Activated naive CD4-positive, alpha-beta T cell treated with anti-CD3 and anti-CD28 coated beads, Interleukin-2, amount 50 U/mL, for 24 hours (primary cell): ENCODE results near the gene UVRAG.
A peak's percentile ranks its signal among the peaks of the same experiment; 100 is the strongest.

Experiments
- H3K27ac Mint-ChIP-seq: one replicate; pipeline ENCODE4 v1.8.0; 2021; ENCODE audit warnings: mild to moderate bottlenecking, mixed read lengths
- H3K27me3 Mint-ChIP-seq: one replicate; pipeline ENCODE4 v1.8.0; 2021; ENCODE audit warnings: mixed read lengths
- H3K36me3 Mint-ChIP-seq: one replicate; pipeline ENCODE4 v1.8.0; 2021; ENCODE audit warnings: mixed read lengths
- H3K4me1 Mint-ChIP-seq: one replicate; pipeline ENCODE4 v1.8.0; 2021; ENCODE audit warnings: mixed read lengths
- H3K4me3 Mint-ChIP-seq: one replicate; pipeline ENCODE4 v1.8.0; 2021; ENCODE audit warnings: mild to moderate bottlenecking, mixed read lengths
- H3K9me3 Mint-ChIP-seq: one replicate; pipeline ENCODE4 v1.8.0; 2021; ENCODE audit warnings: mixed read lengths

UVRAG gene

DNA sequence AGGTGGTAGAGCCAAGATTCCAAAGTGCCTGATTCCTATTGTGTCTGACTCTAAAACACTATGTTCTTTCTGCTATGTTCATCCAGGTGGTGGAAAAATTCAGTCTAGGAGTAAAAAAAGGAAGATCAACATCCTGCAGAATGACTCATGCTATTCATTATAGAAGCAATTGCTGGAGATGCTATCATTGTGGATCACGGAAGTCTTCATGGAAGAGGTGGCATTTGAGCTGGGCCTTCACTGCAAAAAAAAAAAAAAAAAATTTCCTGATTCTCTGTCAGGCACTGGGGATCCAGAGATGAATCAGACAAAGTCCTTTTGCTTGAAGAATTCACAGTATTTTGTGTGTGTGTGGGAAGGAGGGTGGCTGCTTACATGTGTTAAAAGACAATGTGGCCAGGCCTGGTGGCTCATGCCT is 1.4 kb upstream of the UVRAG start:
- Mint-ChIP-seq H3K27me3 (no peaks in the 10 kb centered on the region), H3K36me3 (no peaks in the 10 kb centered on the region), H3K4me3 (peak overlapping the region; percentile 98), H3K27ac (peak overlapping the region; percentile 76), H3K4me1 (peaks cover 12% of the 10 kb centered on the region), H3K9me3 (no peaks in the 10 kb centered on the region)

- no peaks in the 10 kb centered on the region for H3K36me3 Mint-ChIP-seq
Observed at GRCh38 chr11:75814363-75814676, 690 bp upstream of the UVRAG start.

DNA sequence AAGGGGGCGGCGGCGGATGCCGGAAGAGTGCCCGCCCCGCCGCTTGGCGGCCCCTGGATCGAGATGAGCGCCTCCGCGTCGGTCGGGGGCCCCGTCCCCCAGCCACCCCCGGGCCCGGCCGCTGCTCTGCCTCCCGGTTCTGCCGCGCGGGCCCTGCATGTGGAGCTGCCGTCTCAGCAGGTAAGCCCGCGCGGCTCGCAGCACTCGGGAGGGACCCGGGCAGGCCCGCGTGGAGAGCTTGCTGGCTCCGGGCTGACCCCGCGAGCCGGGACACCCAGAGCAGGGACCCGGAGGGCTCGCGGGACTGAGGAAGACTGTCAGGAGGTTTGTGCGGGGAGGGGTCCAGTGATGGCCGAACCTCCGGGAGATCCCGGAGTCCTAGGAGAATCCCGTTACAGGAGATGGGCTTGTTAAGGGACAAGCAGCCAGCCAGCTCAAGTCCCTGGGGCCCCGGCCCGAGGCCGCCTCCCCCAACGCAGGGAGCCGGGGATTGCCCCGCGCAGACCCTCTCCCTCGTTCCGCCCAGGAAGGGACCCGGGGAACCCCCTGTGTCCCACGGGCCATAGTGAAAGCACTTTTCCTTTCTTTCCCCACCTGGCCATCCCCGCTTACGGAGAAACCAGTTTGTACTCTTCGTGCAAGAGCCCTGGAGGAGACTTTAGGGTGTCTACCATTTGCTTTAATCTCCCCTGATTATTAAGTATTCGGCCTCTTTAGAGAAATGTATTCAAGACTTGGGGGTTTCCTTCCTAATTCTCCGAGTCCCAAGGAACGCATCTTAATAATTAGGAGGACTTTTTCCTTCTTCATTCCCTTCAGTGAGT is 547 bp downstream of the UVRAG start:
- Mint-ChIP-seq H3K9me3 (no peaks in the 10 kb centered on the region), H3K36me3 (no peaks in the 10 kb centered on the region), H3K4me3 (peak overlapping the region; percentile 98), H3K4me1 (peaks cover 17% of the 10 kb centered on the region), H3K27me3 (no peaks in the 10 kb centered on the region), H3K27ac (peak overlapping the region; percentile 97)

More at GRCh38 chr11:75814363-75814676, 690 bp upstream of the UVRAG start:
- Mint-ChIP-seq H3K27ac (peak overlapping the region; percentile 97), H3K27me3 (no peaks in the 10 kb centered on the region), H3K4me3 (peak overlapping the region; percentile 98), H3K9me3 (no peaks in the 10 kb centered on the region), H3K4me1 (peaks cover 17% of the 10 kb centered on the region)

GRCh38 chr11:75816561-75817239 is 1.7 kb downstream of the UVRAG start:
- Mint-ChIP-seq H3K4me3 (no peak overlapping the region), H3K36me3 (peaks cover 4% of the 10 kb centered on the region), H3K9me3 (no peaks in the 10 kb centered on the region), H3K27ac (no peak overlapping the region), H3K27me3 (no peaks in the 10 kb centered on the region), H3K4me1 (peaks cover 27% of the 10 kb centered on the region)

- Mint-ChIP-seq H3K36me3 (peaks cover 14% of the 10 kb centered on the region), H3K4me3 (no peak overlapping the region), H3K27ac (no peak overlapping the region), H3K9me3 (no peaks in the 10 kb centered on the region), H3K27me3 (no peaks in the 10 kb centered on the region), H3K4me1 (peaks cover 40% of the 10 kb centered on the region)
Observed at GRCh38 chr11:75820645-75821044, 5.6 kb downstream of the UVRAG start.

DNA sequence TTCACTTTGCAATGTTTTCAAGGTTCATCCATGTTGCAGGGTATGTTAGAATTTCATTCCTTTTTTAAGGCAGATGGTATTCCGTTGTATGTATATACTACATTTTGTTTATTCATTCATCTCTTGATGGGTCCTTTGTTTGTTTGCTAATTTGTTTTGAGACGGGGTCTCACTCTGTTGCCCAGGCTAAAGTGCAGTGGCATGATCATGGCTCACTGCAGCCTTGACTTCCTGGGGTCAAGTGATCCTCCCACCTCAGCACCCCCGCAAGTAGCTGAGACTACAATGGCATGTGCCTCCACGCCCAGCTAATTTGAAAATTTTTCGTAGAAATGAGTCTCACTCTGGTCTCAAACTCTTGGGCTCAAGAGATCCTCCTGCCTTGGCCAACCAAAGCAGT is 6.2 kb downstream of the UVRAG start:
- Mint-ChIP-seq H3K9me3 (no peaks in the 10 kb centered on the region), H3K4me3 (no peak overlapping the region), H3K27ac (peak overlapping the region; percentile 82), H3K4me1 (peaks cover 40% of the 10 kb centered on the region), H3K36me3 (peaks cover 15% of the 10 kb centered on the region), H3K27me3 (no peaks in the 10 kb centered on the region)

GRCh38 chr11:75822541-75822940 is 7.5 kb downstream of the UVRAG start:
- peaks cover 19% of the 10 kb centered on the region for H3K36me3 Mint-ChIP-seq
- H3K4me3 Mint-ChIP-seq, result no peak overlapping the region
- no peak overlapping the region for H3K27ac Mint-ChIP-seq
- H3K4me1 Mint-ChIP-seq, result peaks cover 46% of the 10 kb centered on the region
- H3K27me3 Mint-ChIP-seq, result no peaks in the 10 kb centered on the region
- no peaks in the 10 kb centered on the region for H3K9me3 Mint-ChIP-seq

GRCh38 chr11:75823415-75823814 is 8.4 kb downstream of the UVRAG start:
- peaks cover 19% of the 10 kb centered on the region for H3K36me3 Mint-ChIP-seq
- peaks cover 42% of the 10 kb centered on the region for H3K4me1 Mint-ChIP-seq
- no peak overlapping the region for H3K27ac Mint-ChIP-seq
- no peaks in the 10 kb centered on the region for H3K27me3 Mint-ChIP-seq
- H3K4me3 Mint-ChIP-seq, result no peak overlapping the region
- H3K9me3 Mint-ChIP-seq, result no peaks in the 10 kb centered on the region

DNA sequence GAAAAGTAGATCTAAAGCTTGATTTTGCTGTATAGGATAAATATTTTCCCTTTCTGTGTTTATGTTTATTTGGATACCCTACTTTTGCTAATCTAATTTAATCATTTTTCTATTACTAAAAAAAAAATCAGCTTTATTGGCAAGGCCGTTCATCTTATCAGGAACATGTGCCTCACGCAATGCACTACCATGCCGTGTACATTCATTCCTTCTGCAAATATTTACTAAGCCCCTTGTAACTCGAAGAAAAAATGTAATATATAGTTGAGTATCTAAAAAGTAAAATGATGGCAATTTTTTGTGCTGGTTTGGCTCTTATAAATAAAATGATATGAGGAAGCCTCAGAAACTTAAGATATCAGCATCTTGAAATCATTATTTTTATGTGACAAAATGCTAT is 8.9 kb downstream of the UVRAG start:
- no peak overlapping the region for H3K27ac Mint-ChIP-seq
- no peaks in the 10 kb centered on the region for H3K27me3 Mint-ChIP-seq
- no peak overlapping the region for H3K4me3 Mint-ChIP-seq
- no peaks in the 10 kb centered on the region for H3K9me3 Mint-ChIP-seq
- H3K4me1 Mint-ChIP-seq, result peaks cover 38% of the 10 kb centered on the region
- peaks cover 19% of the 10 kb centered on the region for H3K36me3 Mint-ChIP-seq

DNA sequence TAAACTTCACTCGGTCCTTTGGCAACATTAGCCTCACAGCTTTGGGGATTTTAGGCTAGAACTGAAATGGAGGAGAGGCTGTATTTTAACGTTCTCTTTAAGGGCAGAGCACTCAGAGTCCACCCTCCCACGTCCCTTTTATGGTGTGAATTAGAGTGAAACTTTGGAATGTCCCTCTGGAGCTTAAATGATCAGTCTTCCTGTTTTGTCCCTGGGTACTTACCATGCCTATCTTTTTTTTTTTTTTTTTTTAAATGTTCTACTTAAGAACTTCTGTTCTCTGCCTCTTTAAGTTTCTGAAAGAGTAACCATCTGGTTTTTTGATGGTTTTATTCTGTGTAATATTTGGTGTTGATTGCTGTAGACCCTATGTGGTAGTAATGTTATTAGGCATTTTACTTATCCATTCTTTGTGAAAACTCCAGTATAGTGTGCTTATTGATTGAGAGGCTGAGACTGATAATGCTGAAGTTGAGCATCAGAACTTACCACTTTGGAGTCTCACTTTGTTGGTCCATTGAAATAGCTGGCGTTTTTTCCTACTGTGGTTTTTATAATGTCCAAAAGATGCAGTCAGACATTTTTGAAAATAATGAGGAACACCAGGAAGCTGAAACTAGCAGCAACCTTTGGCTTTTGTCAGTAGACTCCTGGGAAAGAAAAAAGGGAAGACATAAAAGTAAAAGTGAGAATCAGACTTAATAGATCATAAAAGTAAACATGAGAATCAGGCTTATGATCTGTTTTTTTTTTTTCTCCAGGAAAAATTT is 11.6 kb downstream of the UVRAG start:
- H3K4me1 Mint-ChIP-seq, result peaks cover 40% of the 10 kb centered on the region
- H3K9me3 Mint-ChIP-seq, result no peaks in the 10 kb centered on the region
- peaks cover 18% of the 10 kb centered on the region for H3K36me3 Mint-ChIP-seq
- no peaks in the 10 kb centered on the region for H3K27me3 Mint-ChIP-seq
- H3K27ac Mint-ChIP-seq, result no peak overlapping the region
- no peak overlapping the region for H3K4me3 Mint-ChIP-seq

DNA sequence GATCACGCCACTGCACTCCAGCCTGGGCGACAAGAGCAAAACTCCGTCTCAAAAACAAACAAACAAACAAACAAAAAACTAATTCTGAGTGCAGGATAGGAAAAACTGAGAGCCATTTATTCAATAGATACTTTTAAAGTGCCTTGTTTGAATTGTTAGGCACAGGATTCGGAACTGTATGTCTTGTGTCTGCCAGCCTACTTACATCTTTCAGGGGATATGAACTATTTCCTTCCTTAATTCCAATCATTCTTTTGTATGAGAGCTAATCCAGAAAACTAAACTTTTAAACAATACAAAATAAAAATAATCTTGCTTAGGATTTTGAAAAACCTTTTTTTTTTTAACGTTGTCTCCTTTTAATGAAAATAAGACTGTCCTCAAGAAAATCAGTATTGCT is 12.6 kb downstream of the UVRAG start:
- Mint-ChIP-seq H3K4me3 (no peak overlapping the region), H3K27me3 (no peaks in the 10 kb centered on the region), H3K9me3 (no peaks in the 10 kb centered on the region), H3K4me1 (peaks cover 33% of the 10 kb centered on the region), H3K27ac (no peak overlapping the region), H3K36me3 (peaks cover 16% of the 10 kb centered on the region)

GRCh38 chr11:75831915-75832502 is 17.0 kb downstream of the UVRAG start:
- no peaks in the 10 kb centered on the region for H3K9me3 Mint-ChIP-seq
- H3K27ac Mint-ChIP-seq, result no peak overlapping the region
- H3K4me1 Mint-ChIP-seq, result peaks cover 46% of the 10 kb centered on the region
- H3K4me3 Mint-ChIP-seq, result no peak overlapping the region
- no peaks in the 10 kb centered on the region for H3K27me3 Mint-ChIP-seq
- H3K36me3 Mint-ChIP-seq, result peaks cover 10% of the 10 kb centered on the region

DNA sequence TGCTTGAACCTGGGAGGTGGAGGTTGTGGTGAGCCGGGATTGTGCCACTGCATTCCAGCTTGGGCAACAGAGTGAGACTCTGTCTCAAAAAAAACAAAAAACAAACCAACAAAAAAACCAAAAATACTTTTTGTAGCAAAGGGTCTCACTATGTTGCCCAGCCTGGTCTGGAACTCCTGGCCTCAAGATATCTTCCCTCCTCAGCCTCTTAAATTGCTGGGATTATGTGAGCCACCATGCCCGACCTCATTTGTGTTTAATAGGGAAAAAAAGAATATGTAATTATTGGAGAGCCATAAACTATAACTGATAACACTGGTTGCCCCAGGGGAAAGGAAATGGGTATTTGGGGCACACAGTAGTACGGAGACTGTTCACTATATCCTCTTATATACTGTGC is 19.7 kb downstream of the UVRAG start:
- peaks cover 16% of the 10 kb centered on the region for H3K36me3 Mint-ChIP-seq
- H3K27ac Mint-ChIP-seq, result no peak overlapping the region
- H3K4me1 Mint-ChIP-seq, result peaks cover 55% of the 10 kb centered on the region
- H3K27me3 Mint-ChIP-seq, result no peaks in the 10 kb centered on the region
- H3K9me3 Mint-ChIP-seq, result no peaks in the 10 kb centered on the region
- H3K4me3 Mint-ChIP-seq, result no peak overlapping the region

DNA sequence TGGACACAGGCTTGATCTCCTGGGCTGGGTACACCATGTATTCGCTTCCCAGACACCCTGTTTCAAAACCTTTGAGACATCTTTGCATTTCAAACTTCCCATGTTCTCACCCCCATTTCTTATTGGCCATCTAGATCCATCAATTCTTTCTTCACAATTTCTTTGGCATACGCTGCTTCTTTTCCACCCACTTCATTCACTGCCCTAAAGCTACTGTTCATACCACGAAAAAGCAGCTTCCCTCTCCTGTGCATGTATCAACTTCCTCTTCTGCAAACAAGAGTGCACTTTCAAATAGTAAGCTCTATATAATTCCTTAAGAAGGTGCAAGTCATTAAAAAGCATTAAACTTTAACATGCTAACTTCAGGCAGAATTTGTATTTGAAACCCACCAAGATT is 21.4 kb downstream of the UVRAG start:
- Mint-ChIP-seq H3K4me1 (peaks cover 59% of the 10 kb centered on the region), H3K4me3 (no peak overlapping the region), H3K27ac (peak overlapping the region; percentile 21), H3K36me3 (peaks cover 15% of the 10 kb centered on the region), H3K9me3 (no peaks in the 10 kb centered on the region), H3K27me3 (no peaks in the 10 kb centered on the region)

DNA sequence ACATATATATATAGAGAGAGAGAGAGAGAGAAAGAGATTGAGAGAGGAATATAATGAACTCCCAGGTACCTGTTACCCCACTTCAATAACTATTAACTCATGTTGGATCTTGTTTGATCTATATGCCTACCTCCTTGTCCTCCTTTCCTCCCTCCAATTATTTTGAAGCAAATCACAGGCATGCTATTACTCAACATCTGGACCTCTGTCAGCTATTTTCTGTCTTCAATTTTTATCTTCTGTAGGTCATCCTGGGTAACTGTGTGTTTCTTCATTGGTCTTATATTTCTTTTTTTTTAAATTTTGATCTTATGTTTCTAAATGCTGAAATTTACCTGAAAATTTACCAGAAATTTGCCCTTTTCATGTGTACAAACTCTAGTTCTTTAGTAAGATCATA is 24.8 kb downstream of the UVRAG start:
- H3K27me3 Mint-ChIP-seq, result no peaks in the 10 kb centered on the region
- H3K9me3 Mint-ChIP-seq, result no peaks in the 10 kb centered on the region
- H3K4me1 Mint-ChIP-seq, result peaks cover 50% of the 10 kb centered on the region
- no peak overlapping the region for H3K4me3 Mint-ChIP-seq
- H3K27ac Mint-ChIP-seq, result no peak overlapping the region
- H3K36me3 Mint-ChIP-seq, result peaks cover 10% of the 10 kb centered on the region
